Ishikawa (cell line): Measurements from ENCODE around the gene PDE6A.

Experiments
- EGR1 ChIP-seq: IDR thresholded peaks from 2 replicates; pipeline ENCODE4 v1.6.1; 2012
- EP300 ChIP-seq: IDR thresholded peaks from 2 replicates; pipeline ENCODE4 v1.6.1; 2012; ENCODE audit warnings: borderline replicate concordance
- RAD21 ChIP-seq: IDR thresholded peaks from 2 replicates; pipeline ENCODE4 v1.6.1; 2012; ENCODE audit warnings: low read depth
- TAF1 ChIP-seq: IDR thresholded peaks from 2 replicates; pipeline ENCODE4 v1.6.1; 2012; ENCODE audit warnings: low read depth, mild to moderate bottlenecking
- TF ChIP-seq, protein P1 (sequence below): IDR thresholded peaks from 2 replicates; pipeline ENCODE4 v1.6.1; 2012
- TF ChIP-seq, protein P2 (sequence below): IDR thresholded peaks from 2 replicates; pipeline ENCODE4 v1.6.1; 2012; ENCODE audit warnings: low read depth, mild to moderate bottlenecking

DNA sequence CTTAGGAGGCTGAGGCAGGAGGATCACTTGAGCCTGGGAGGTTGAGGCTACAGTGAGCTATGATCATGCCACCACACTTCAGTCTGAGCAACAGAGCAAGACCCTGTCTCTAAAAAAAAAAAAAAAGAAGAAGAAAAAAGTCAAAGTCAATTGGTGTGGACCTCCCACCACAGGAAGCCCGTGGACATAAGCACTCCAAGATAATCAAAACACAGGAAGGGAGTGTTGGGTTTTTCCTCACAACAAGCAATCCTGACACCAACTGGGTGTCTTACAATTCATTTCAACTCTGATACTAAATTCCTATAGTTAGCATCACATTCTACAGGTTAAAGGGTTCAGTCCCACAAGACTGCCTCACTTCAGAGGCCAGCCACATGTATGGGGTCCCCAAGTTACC lies 70.7 kb downstream of the PDE6A start:
- TF ChIP-seq, protein P1, sequence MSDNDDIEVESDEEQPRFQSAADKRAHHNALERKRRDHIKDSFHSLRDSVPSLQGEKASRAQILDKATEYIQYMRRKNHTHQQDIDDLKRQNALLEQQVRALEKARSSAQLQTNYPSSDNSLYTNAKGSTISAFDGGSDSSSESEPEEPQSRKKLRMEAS = no peak
- no peak for TF ChIP-seq TAF1
- TF ChIP-seq, protein P2, sequence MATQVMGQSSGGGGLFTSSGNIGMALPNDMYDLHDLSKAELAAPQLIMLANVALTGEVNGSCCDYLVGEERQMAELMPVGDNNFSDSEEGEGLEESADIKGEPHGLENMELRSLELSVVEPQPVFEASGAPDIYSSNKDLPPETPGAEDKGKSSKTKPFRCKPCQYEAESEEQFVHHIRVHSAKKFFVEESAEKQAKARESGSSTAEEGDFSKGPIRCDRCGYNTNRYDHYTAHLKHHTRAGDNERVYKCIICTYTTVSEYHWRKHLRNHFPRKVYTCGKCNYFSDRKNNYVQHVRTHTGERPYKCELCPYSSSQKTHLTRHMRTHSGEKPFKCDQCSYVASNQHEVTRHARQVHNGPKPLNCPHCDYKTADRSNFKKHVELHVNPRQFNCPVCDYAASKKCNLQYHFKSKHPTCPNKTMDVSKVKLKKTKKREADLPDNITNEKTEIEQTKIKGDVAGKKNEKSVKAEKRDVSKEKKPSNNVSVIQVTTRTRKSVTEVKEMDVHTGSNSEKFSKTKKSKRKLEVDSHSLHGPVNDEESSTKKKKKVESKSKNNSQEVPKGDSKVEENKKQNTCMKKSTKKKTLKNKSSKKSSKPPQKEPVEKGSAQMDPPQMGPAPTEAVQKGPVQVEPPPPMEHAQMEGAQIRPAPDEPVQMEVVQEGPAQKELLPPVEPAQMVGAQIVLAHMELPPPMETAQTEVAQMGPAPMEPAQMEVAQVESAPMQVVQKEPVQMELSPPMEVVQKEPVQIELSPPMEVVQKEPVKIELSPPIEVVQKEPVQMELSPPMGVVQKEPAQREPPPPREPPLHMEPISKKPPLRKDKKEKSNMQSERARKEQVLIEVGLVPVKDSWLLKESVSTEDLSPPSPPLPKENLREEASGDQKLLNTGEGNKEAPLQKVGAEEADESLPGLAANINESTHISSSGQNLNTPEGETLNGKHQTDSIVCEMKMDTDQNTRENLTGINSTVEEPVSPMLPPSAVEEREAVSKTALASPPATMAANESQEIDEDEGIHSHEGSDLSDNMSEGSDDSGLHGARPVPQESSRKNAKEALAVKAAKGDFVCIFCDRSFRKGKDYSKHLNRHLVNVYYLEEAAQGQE = no peak
- no peak for TF ChIP-seq RAD21
- TF ChIP-seq EGR1 = no peak
- no peak for TF ChIP-seq EP300
